ENCODE measurements around the gene AP2B1. TPM values are rescaled to one million over a fixed set of nuclear protein-coding genes. Genes with fewer than 3 reads are reported as not detected.

The AP2B1 gene
- 10 to 100 TPM; 62.6 to 94.3 (median 79.4) TPM for total RNA-seq

DNA sequence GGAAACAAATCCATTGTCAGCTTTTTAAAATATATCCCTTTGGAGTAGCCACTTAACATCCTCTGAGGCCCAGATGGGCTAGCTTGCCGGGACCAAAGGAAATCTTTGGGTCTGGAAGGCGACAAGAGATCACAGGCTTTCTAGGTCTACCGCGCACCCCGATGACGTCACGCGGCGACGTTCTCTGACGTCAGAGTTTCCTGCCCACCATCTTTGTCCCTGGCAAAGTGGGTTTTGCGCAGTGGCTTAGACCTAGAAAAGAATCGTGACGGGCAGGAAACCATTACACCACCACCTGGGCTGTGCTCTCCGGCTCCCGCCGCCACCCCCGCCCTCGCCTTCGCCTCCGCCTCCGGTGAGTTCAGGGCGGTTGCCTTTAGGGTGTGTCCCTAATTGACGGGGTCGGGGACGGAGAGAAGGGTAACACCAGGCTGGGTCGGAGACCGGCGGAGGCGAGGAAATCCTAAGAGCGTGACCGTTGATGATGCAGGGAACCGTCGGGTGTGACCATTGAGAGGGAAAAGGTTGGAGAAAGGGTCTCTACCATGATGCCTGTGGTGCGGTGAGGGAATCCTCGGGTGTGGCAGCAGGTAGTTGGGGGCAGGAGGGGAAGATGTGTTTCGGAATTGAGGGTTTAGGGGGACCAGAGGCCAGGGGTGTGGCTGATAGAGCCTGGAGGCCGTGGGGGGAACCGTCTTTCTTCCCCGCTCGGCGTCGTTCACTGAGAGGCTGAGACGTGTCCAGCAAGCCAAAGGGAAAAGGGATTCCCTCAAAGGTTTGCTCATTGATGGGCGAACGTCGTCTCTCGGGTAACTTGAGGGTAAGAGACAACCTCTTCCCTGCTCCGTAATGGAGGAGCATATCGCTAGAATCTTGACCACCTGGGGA is at the start of gene AP2B1:
Gene AP2B1, plus strand, starts transcription at position 249 of the 888 bp plus-strand sequence. CDS start 6,709 bp downstream, outside the sequence.
- DNase-seq (ENCODE audit: low spot score) (peak; percentile 97), ATAC-seq (ENCODE audit: low FRiP score) (peak; percentile 98)
- TF ChIP-seq, protein P1, sequence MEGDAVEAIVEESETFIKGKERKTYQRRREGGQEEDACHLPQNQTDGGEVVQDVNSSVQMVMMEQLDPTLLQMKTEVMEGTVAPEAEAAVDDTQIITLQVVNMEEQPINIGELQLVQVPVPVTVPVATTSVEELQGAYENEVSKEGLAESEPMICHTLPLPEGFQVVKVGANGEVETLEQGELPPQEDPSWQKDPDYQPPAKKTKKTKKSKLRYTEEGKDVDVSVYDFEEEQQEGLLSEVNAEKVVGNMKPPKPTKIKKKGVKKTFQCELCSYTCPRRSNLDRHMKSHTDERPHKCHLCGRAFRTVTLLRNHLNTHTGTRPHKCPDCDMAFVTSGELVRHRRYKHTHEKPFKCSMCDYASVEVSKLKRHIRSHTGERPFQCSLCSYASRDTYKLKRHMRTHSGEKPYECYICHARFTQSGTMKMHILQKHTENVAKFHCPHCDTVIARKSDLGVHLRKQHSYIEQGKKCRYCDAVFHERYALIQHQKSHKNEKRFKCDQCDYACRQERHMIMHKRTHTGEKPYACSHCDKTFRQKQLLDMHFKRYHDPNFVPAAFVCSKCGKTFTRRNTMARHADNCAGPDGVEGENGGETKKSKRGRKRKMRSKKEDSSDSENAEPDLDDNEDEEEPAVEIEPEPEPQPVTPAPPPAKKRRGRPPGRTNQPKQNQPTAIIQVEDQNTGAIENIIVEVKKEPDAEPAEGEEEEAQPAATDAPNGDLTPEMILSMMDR (IDR thresholded peaks at IDR 0.05) = no peak

DNA sequence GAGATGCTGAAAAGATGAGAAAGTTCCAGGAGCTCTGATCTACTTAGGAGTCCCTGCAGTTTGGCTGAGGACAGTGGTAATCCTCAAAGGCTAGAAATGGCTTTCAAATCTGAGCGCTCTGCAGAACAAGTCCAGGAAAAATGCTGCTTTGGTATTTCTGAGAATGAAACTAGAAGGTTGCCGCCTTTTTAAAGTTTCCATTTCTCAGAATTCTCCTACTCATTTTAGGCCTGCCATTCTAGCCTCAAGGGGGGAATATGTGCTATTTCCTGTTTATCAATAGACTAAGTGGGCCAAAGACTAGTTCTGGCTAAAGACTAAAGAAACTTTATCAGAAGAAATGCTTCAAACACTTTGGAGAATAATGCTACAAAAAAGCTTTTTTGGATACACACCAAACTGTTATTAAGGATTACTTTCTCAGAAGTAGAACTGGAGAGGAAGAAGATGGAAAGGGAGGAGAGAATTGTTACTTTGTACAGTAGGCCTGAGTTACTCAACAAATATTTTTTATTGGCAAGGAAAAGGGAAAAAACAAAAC is 49.5 kb upstream of the AP2B1 start, which contains the start of gene SLFN12L:
Gene SLFN12L, minus strand, starts transcription at position 78 of the 541 bp plus-strand sequence. CDS start 15,314 bp downstream, outside the sequence.
- DNase-seq (ENCODE audit: low spot score) = no peak
- peak; percentile 20 for ATAC-seq (ENCODE audit: low FRiP score)
- TF ChIP-seq, protein P1 (IDR thresholded peaks at IDR 0.05) = no peak

DNA sequence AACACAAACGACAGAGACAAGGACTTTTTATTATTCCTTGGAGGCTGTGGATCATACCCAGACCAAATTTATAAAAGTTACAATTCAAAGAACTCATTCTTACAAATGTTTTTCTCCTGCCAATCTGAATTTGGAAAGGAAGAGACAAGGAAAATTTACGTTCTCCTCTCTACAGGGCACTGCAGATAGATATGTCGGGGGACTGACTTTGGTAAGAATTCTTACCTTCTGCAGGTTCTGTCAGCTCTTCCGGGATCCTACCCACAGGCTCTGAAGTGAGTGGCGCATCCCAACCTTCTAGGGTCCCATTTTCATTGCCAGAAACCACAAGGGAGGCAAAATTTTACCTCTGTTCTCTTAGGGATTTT is 47.5 kb upstream of the AP2B1 start:
- DNase-seq (ENCODE audit: low spot score) (no peak), ATAC-seq (ENCODE audit: low FRiP score) (no peak)
- TF ChIP-seq, protein P1 (IDR thresholded peaks at IDR 0.05) = no peak

DNA sequence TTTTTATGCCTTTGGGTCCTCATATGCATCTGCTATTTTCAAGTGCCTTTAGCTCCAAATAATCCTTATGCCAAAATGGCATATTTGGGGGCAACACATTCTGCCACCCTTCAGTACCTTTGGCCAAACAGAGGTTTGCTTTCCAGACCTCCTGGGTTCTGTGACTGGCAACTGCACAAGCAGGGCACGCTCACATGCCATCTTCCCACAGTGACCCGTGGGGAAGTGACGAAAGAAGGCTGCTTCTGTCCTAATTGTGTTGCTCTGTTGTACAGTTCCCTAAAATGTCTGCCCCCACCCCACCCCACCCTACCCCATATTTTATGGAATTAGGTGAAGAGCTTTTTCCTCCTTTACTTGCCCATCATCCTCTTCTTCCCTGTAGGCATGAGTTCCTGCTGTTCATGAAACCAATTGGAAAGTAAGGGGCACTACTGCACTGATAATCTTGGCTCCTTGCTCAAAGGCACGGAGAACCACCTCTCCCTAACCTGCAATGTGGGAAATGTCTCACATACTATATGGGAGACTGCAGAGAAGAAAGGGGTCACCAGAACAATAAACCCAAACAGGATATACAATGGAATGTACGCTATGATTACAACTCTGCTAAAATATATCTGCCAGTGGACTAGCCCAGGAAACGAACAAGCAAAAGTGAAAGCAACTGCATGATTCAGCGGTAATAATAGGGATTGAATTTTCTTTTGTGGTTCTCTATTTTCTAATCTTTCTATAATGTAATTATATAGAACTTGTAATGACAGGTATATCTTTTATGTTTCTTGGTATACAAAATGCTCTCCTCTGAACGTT is 46.3 kb upstream of the AP2B1 start:
- no peak for DNase-seq (ENCODE audit: low spot score)
- TF ChIP-seq, protein P1 (IDR thresholded peaks at IDR 0.05) = no peak
- ATAC-seq (ENCODE audit: low FRiP score) = peak; percentile 31

DNA sequence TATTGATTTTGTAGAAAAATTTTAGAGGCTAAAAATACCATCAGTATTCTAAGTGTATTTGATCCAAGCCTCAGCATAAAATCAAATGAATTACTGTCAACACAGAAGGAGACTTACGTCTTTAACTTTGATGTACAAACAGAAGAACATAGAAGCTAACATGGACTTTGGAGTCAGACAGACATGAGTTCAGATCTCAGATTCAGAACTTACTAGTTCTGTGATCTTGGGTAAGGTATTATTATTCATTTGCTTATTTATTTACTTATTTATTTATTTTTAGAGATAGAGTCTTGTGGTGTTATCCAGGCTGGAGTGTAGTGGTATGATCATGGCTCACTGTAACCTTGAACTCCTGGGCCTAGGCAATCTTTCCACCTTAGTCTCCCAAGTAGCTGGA is 45.7 kb upstream of the AP2B1 start:
- DNase-seq (ENCODE audit: low spot score) (no peak), ATAC-seq (ENCODE audit: low FRiP score) (no peak)
- TF ChIP-seq, protein P1 (IDR thresholded peaks at IDR 0.05) = no peak

DNA sequence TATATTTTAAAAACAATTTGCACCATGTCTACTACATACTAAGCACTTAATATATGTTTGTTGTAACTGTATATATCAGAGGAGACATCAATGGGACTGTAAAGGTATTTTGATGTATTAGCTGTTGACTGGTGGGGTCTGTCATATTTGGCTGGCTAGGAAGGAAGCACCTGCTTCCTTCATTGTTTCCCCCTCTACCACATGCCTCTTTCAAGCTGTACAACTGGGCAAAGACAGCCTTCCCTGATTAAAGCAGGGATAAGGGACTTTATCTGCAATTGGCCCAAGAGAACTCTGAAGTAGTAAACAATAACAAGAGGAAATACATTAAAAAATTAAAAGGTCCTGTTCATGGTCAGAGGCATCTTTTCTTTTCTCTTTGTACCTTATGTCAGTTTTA is 44.1 kb upstream of the AP2B1 start:
- ATAC-seq (ENCODE audit: low FRiP score) (no peak), DNase-seq (ENCODE audit: low spot score) (no peak)
- TF ChIP-seq, protein P1 (IDR thresholded peaks at IDR 0.05) = no peak

Measured in omental fat pad (tissue), 4 donors.